ENCODE measurements around the gene SCO2. TPM values are rescaled to one million over a fixed set of nuclear protein-coding genes. Genes with fewer than 3 reads are reported as not detected.
A peak's percentile ranks its signal among the peaks of the same experiment; 100 is the strongest.

SCO2 gene
- total and polyA plus RNA-seq, 9 of the 15 experiments (the other 6 are each of a cell fraction or from before 2014, with no cell fraction given), result 0.34 to 4.0 (median 1.1) TPM; not detected in 3

DNA sequence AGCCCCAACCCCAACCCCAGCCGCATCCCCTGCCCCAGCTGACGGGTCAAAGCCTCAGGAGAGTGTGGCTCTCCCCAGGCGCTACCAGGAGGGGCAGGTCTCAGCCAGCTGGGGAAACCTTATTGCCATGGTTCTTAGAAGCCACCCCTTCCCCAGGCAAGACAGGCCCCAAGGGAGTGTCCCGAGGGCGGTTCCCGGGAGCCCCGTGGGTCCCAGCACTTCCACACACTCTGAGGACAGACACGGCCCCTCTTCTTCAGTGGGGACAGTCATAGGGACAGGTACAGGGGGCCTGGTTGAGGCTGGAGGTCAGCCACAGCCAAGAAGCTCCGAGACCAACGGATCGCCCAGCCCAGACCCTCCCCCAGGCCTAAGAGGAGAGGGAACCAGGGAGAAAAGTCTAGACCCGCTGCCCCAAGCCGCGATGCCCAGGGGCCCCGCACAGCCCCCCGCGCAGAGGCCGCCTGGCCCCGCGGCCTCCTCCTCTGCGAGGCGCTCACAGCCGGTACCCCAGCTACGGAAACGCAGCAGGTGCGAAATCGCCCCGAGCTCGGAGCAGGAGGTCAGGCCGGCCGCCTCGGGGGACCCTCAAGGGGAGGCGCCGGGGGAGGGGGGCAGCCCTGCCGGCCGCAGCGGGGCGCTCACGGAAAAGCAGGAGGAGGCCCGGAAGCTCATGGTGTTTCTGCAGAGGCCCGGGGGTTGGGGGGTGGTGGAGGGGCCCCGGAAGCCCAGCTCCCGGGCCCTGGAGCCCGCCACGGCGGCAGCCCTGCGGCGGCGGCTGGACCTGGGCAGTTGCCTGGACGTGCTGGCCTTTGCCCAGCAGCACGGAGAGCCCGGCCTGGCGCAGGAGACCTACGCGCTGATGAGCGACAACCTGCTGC lies 22.9 kb upstream of the SCO2 start:
- H3K4me1 ChIP-seq (replicated peaks in 1 of 2; ENCODE audit: control insufficient read depth in 2 of 2, insufficient read depth in 2 of 2, low read length in 2 of 2), result peaks cover 0 to 38% of the 10 kb centered on the region in 2 experiments; a peak in 3 of 5 replicates
- no peak overlapping the region for H3K4me3 ChIP-seq
- CTCF ChIA-PET (ENCODE audit: low intra/inter-chr PET ratio), result no interaction called here
- BruUV-seq (replicated peaks), result no TSS peak
- no peak overlapping the region for H3K27ac ChIP-seq (ENCODE audit: extremely low read depth, low read depth, low read length)
- no peak overlapping the region for H3K9ac ChIP-seq (ENCODE audit: insufficient read depth in 1 of 2, low read depth in 2 of 2, low read length in 2 of 2)
- WGBS (ENCODE audit: insufficient coverage, low coverage, missing lambda C conversion rate), result 86% methylated on average over 5 of the region's 56 CpGs
- intact Hi-C loops (cut with micrococcal nuclease), result no loop called here
- TF ChIP-seq, protein P1, sequence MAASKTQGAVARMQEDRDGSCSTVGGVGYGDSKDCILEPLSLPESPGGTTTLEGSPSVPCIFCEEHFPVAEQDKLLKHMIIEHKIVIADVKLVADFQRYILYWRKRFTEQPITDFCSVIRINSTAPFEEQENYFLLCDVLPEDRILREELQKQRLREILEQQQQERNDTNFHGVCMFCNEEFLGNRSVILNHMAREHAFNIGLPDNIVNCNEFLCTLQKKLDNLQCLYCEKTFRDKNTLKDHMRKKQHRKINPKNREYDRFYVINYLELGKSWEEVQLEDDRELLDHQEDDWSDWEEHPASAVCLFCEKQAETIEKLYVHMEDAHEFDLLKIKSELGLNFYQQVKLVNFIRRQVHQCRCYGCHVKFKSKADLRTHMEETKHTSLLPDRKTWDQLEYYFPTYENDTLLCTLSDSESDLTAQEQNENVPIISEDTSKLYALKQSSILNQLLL (CRISPR knock-in tag; IDR thresholded peaks at IDR 0.05; ENCODE audit: borderline replicate concordance), result no peak
- TF ChIP-seq, protein P2, sequence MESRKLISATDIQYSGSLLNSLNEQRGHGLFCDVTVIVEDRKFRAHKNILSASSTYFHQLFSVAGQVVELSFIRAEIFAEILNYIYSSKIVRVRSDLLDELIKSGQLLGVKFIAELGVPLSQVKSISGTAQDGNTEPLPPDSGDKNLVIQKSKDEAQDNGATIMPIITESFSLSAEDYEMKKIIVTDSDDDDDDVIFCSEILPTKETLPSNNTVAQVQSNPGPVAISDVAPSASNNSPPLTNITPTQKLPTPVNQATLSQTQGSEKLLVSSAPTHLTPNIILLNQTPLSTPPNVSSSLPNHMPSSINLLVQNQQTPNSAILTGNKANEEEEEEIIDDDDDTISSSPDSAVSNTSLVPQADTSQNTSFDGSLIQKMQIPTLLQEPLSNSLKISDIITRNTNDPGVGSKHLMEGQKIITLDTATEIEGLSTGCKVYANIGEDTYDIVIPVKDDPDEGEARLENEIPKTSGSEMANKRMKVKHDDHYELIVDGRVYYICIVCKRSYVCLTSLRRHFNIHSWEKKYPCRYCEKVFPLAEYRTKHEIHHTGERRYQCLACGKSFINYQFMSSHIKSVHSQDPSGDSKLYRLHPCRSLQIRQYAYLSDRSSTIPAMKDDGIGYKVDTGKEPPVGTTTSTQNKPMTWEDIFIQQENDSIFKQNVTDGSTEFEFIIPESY (CRISPR knock-in tag; IDR thresholded peaks at IDR 0.05), result peak; percentile 97
- no peak for TF ChIP-seq RBM34 (IDR thresholded peaks at IDR 0.05; ENCODE audit: borderline replicate concordance, insufficient read depth, low read length)
- H3K36me3 ChIP-seq (ENCODE audit: control insufficient read depth, insufficient read depth, low read length), result no peaks in the 10 kb centered on the region
- FAIRE-seq (no peak), DNase-seq (ENCODE audit: extremely low read depth in 1 of 4, low spot score in 3 of 4) (no peak), ATAC-seq (no peak)
- H2AFZ ChIP-seq (ENCODE audit: low read depth, low read length), result no peak overlapping the region
- no peaks in the 10 kb centered on the region for H3K9me1 ChIP-seq (ENCODE audit: control insufficient read depth, insufficient read depth, low read length)
- H3K79me2 ChIP-seq (ENCODE audit: control insufficient read depth, insufficient read depth, low read length), result no peaks in the 10 kb centered on the region
- POLR2A ChIA-PET, result interaction anchor here (0.5 kb wide), 1 partner anchor 15 kb away, joined by 3 read pairs; no protein-coding TSS in a partner anchor
- H3K9me3 ChIP-seq (replicated peaks; ENCODE audit: control insufficient read depth, insufficient read depth, low read depth, low read length), result no peaks in the 10 kb centered on the region
- no peak overlapping the region for H3K4me2 ChIP-seq (ENCODE audit: insufficient read depth, low read length)
- in situ Hi-C loops (cut with MboI), result no loop called here
- no peaks in the 10 kb centered on the region for H4K20me1 ChIP-seq (replicated peaks; ENCODE audit: control insufficient read depth, insufficient read depth, low read length)
- H3K27me3 ChIP-seq (ENCODE audit: control insufficient read depth in 2 of 2, insufficient read depth in 2 of 2, low read length in 2 of 2), result peaks cover 0 to 11% of the 10 kb centered on the region in 2 experiments; a peak in 1 of 5 replicates
